A549 (cell line): ENCODE results near the gene PRSS22. TPM values are rescaled to one million over a fixed set of nuclear protein-coding genes. Genes with fewer than 3 reads are reported as not detected.

Source experiments
- ATAC-seq, 2 experiments: fragments of 200-7000 bp in 1 of 2; fragments of >200 bp in 1 of 2; cut with Nextera tagmentation in 1 of 2; cut with Tn5 transposase in 1 of 2; 3 replicates each; pipeline versions ENCODE4 v1.8.0 to v1.9.1; 2018 to 2020; ENCODE audit warnings: mild to moderate bottlenecking in 1 of 2, moderate library complexity in 1 of 2
- CTCF ChIA-PET: fragments of 300-600 bp; sonication (Branson Sonifier 250); formaldehyde crosslinking; extraction: SDS; loops from one replicate; lab custom pipeline; 2021; ENCODE audit warnings: antibody characterized with exemption, inconsistent platforms; lab: Yijun Ruan, JAX
- POLR2A ChIA-PET: fragments of 350-600 bp; formaldehyde crosslinking; extraction: SDS; loops from one replicate; lab custom pipeline; 2021; ENCODE audit warnings: antibody characterized with exemption, inconsistent platforms; lab: Yijun Ruan, JAX
- DNase-seq, 2 experiments: peaks; one replicate each; pipeline versions ENCODE4 v3.0.0 to v3.0.0-alpha.2; 2011 to 2016; ENCODE audit warnings: low read depth in 1 of 2, low spot score in 1 of 2
- FAIRE-seq: peaks from 2 replicates; lab custom pipeline; 2011; peaks lifted over from hg19 to GRCh38; lab: Jason Lieb, UNC
- H3K27ac ChIP-seq, 2 experiments: fragments of >200 bp; sonication (Bioruptor Twin); formaldehyde crosslinking; 3 replicates each; pipeline ENCODE4 v1.5.1; 2016 to 2017
- H3K4me1 ChIP-seq: fragments of >200 bp; sonication (Bioruptor Twin); formaldehyde crosslinking; 3 replicates; pipeline ENCODE4 v1.6.1; 2016
- H3K4me2 ChIP-seq: fragments of >200 bp; sonication (Bioruptor Twin); formaldehyde crosslinking; 3 replicates; pipeline ENCODE4 v1.6.1; 2016
- H3K4me3 ChIP-seq: fragments of >200 bp; sonication (Bioruptor Twin); formaldehyde crosslinking; 3 replicates; pipeline ENCODE4 v1.5.1; 2016
- H3K9me3 ChIP-seq: fragments of >200 bp; sonication (Bioruptor Twin); formaldehyde crosslinking; 3 replicates; pipeline ENCODE4 v1.6.1; 2016
- BHLHE40 ChIP-seq: IDR thresholded peaks from 2 replicates; pipeline ENCODE4 v1.6.1; 2012; ENCODE audit warnings: low read depth, low read length, inconsistent platforms
- CBX2 ChIP-seq: fragments of 200-600 bp; sonication (generic); IDR thresholded peaks from 2 replicates; pipeline ENCODE4 v1.6.1; 2016; ENCODE audit warnings: low read depth, mild to moderate bottlenecking, borderline replicate concordance
- CEBPB ChIP-seq, 2 experiments: fragments of >200 bp in 1 of 2; sonication (Bioruptor Twin) in 1 of 2; formaldehyde crosslinking in 1 of 2; IDR thresholded peaks; 2 replicates each; pipeline ENCODE4 v1.6.1; 2012 to 2016
- CHD4 ChIP-seq: fragments of 200-600 bp; sonication (generic); IDR thresholded peaks from 2 replicates; pipeline ENCODE4 v1.6.1; 2016; ENCODE audit warnings: antibody characterized with exemption, mild to moderate bottlenecking, borderline replicate concordance
- EP300 ChIP-seq, 2 experiments: fragments of >200 bp; sonication (Bioruptor Twin); formaldehyde crosslinking; IDR thresholded peaks; 2 replicates in 1 of 2; 3 replicates in 1 of 2; pipeline ENCODE4 v1.6.1; 2016 to 2017
- ESRRA ChIP-seq: fragments of 150-350 bp; IDR thresholded peaks from 2 replicates; pipeline ENCODE4 v1.6.1; 2014; ENCODE audit warnings: mild to moderate bottlenecking, low read length, borderline replicate concordance
- FOSB ChIP-seq: fragments of 250-450 bp; sonication (Bioruptor Pico); IDR thresholded peaks from 2 replicates; pipeline ENCODE4 v1.5.0; 2020; ENCODE audit warnings: mild to moderate bottlenecking, moderate library complexity
- FOXS1 ChIP-seq: fragments of 250-450 bp; sonication (Bioruptor Pico); IDR thresholded peaks from 2 replicates; pipeline ENCODE4 v1.5.0; 2020; ENCODE audit warnings: mild to moderate bottlenecking, moderate library complexity
- HDAC2 ChIP-seq: fragments of 200-600 bp; sonication (generic); IDR thresholded peaks from 2 replicates; pipeline ENCODE4 v1.6.1; 2016
- HEYL ChIP-seq: fragments of 250-450 bp; sonication (Bioruptor Pico); IDR thresholded peaks from 2 replicates; pipeline ENCODE4 v1.8.0; 2021; ENCODE audit warnings: mild to moderate bottlenecking, moderate library complexity
- HOXA7 ChIP-seq: fragments of 250-450 bp; sonication (Bioruptor Pico); IDR thresholded peaks from 2 replicates; pipeline ENCODE4 v1.5.0; 2020; ENCODE audit warnings: mild to moderate bottlenecking, moderate library complexity
- KDM1A ChIP-seq: fragments of 200-600 bp; sonication (generic); IDR thresholded peaks from 2 replicates; pipeline ENCODE4 v1.6.1; 2016; ENCODE audit warnings: low read depth, mild to moderate bottlenecking
- MYC ChIP-seq: IDR thresholded peaks from 2 replicates; pipeline ENCODE4 v1.6.1; 2012; ENCODE audit warnings: mild to moderate bottlenecking, inconsistent platforms, low read length, improper control_type of control experiment, borderline replicate concordance
- POLR2A ChIP-seq: IDR thresholded peaks from 2 replicates; pipeline ENCODE4 v1.6.1; 2012; ENCODE audit warnings: mild to moderate bottlenecking, low read length
- RCOR1 ChIP-seq: fragments of 150-350 bp; IDR thresholded peaks from 2 replicates; pipeline ENCODE4 v1.6.1; 2014; ENCODE audit warnings: antibody characterized with exemption, low read length, low read depth
- REST ChIP-seq: fragments of 200-600 bp; sonication (generic); IDR thresholded peaks from 2 replicates; pipeline ENCODE4 v1.6.1; 2016; ENCODE audit warnings: antibody characterized with exemption, mild to moderate bottlenecking, moderate library complexity
- SMC3 ChIP-seq: fragments of >200 bp; sonication (Bioruptor Twin); formaldehyde crosslinking; IDR thresholded peaks from 3 replicates; pipeline ENCODE4 v1.6.1; 2018; ENCODE audit warnings: inconsistent platforms
- TP53 ChIP-seq: fragments of 250-450 bp; sonication (Bioruptor Pico); IDR thresholded peaks from 2 replicates; pipeline ENCODE4 v1.5.0; 2021; ENCODE audit warnings: mild to moderate bottlenecking, moderate library complexity
- USF2 ChIP-seq: fragments of 450-650 bp; IDR thresholded peaks from 2 replicates; pipeline ENCODE4 v1.6.1; 2014; ENCODE audit warnings: antibody characterized with exemption
- ZC3H11A ChIP-seq: fragments of 450-650 bp; IDR thresholded peaks from 2 replicates; pipeline ENCODE4 v1.6.1; 2014; ENCODE audit warnings: antibody characterized with exemption, mild to moderate bottlenecking
- WGBS: methylation state at CpG from one replicate; pipeline ENCODE4 v1.1.6; 2017; ENCODE audit errors: missing lambda C conversion rate; 5-methylcytosine and 5-hydroxymethylcytosine counted together
- polyA plus RNA-seq, 4 experiments: library from polyadenylated mRNA; depleted of rRNA in 3 of 4; stranded (reverse); fragments of >200 nt; fragmentation: RNase III in 1 of 4; extraction: RNeasy Plus Mini Kit Qiagen cat#74134 plus additional on column Dnase treatment in 1 of 4; gene quantifications; 2 replicates in 3 of 4; 3 replicates in 1 of 4; pipeline ENCODE4 v1.2.3, GENCODE V29; 2011 to 2017

The PRSS22 gene
- polyA plus RNA-seq, 2 of the 4 experiments (the other 2 are of a cell fraction) = 0.10 TPM; not detected in 1

GRCh38 chr16:2809149-2809760, 48.7 kb downstream of the PRSS22 start:
- WGBS = 30% methylated on average over 3 of the region's 3 CpGs
- H3K4me3 ChIP-seq = no peak overlapping the region
- CTCF ChIA-PET = interaction anchor here (2.2 kb wide), 1 partner anchor 59 kb away, joined by 5 read pairs; no protein-coding TSS in a partner anchor
- DNase-seq (no peak), FAIRE-seq (no peak), ATAC-seq (no peak)
- H3K4me1 ChIP-seq = no peaks in the 10 kb centered on the region
- POLR2A ChIA-PET = no interaction called here
- peaks cover 14% of the 10 kb centered on the region for H3K9me3 ChIP-seq
- TF ChIP-seq MYC (no peak), ESRRA (no peak), CEBPB (IDR thresholded peaks at IDR 0.05) (no peak), BHLHE40 (no peak), REST (no peak), TP53 (CRISPR knock-in tag) (no peak), POLR2A (no peak), HDAC2 (no peak)
- no peak overlapping the region for H3K27ac ChIP-seq
- H3K4me2 ChIP-seq = no peak overlapping the region

- POLR2A ChIA-PET = no interaction called here
- no peaks in the 10 kb centered on the region for H3K4me1 ChIP-seq
- H3K4me3 ChIP-seq = no peak overlapping the region
- no peak overlapping the region for H3K4me2 ChIP-seq
- TF ChIP-seq ZC3H11A (no peak), FOSB (CRISPR knock-in tag) (no peak), TP53 (CRISPR knock-in tag) (no peak), HOXA7 (CRISPR knock-in tag) (no peak), CBX2 (no peak)
- TF ChIP-seq, all 56 proteins: peak for 0
- Histone ChIP-seq H3K9me3 (peaks cover 25% of the 10 kb centered on the region), H3K27ac (no peak overlapping the region)
- CTCF ChIA-PET = no interaction called here
- WGBS = 77% methylated on average over 7 of the region's 7 CpGs
- no peak for FAIRE-seq
- ATAC-seq = no peak
- DNase-seq = no peak
These were observed 49.8 kb downstream of the PRSS22 start for GRCh38 chr16:2808181-2808580.

- 41% methylated on average over 5 of the region's 5 CpGs for WGBS
- no peak for TF ChIP-seq SMC3
- no peak for TF ChIP-seq BHLHE40
- TF ChIP-seq KDM1A = no peak
- TF ChIP-seq RCOR1 = no peak
- no peak for TF ChIP-seq FOXS1 (CRISPR knock-in tag)
- no peak for TF ChIP-seq EP300 (IDR thresholded peaks at IDR 0.05)
- no peak for TF ChIP-seq CHD4
- TF ChIP-seq USF2 = no peak
- no peak for TF ChIP-seq HEYL (CRISPR knock-in tag)
- ChIA-PET CTCF (interaction anchor here (1.0 to 1.1 kb wide), 2 partner anchors 17 to 33 kb away, joined by 4 read pairs; no protein-coding TSS in a partner anchor), POLR2A (no interaction called here)
- Histone ChIP-seq H3K4me2 (no peak overlapping the region), H3K27ac (no peak overlapping the region), H3K4me3 (no peak overlapping the region), H3K4me1 (no peaks in the 10 kb centered on the region), H3K9me3 (peaks cover 26% of the 10 kb centered on the region)
- no peak for FAIRE-seq
- ATAC-seq = no peak
- DNase-seq = no peak
These were observed 51.7 kb downstream of the PRSS22 start for GRCh38 chr16:2806286-2806685.
